Mucosa of rectum (tissue), 2 donors: ENCODE data around the gene MED27.
A peak's percentile ranks its signal among the peaks of the same experiment; 100 is the strongest.

Source experiments
- H3K27ac ChIP-seq, 2 donors: one replicate each; pipeline ENCODE4 v1.7.0; 2013; ENCODE audit warnings: inconsistent platforms in 2 of 2, low read depth in 2 of 2, low read length in 2 of 2
- H3K27me3 ChIP-seq, 2 donors: one replicate each; pipeline ENCODE4 v1.7.0; 2013; ENCODE audit warnings: low read length in 2 of 2; ENCODE audit not compliant: control insufficient read depth in 2 of 2, insufficient read depth in 2 of 2
- H3K36me3 ChIP-seq, 2 donors: one replicate each; pipeline ENCODE4 v1.7.0; 2013; ENCODE audit warnings: low read length in 2 of 2; ENCODE audit not compliant: control insufficient read depth in 2 of 2, insufficient read depth in 2 of 2
- H3K4me1 ChIP-seq, 2 donors: one replicate each; pipeline ENCODE4 v1.7.0; 2013; ENCODE audit warnings: low read length in 2 of 2, mild to moderate bottlenecking in 1 of 2; ENCODE audit not compliant: control insufficient read depth in 2 of 2, insufficient read depth in 2 of 2
- H3K4me3 ChIP-seq, 2 donors: one replicate each; pipeline ENCODE4 v1.7.0; 2013; ENCODE audit warnings: low read length in 2 of 2
- H3K9ac ChIP-seq, 2 donors: one replicate each; pipeline ENCODE4 v1.7.0; 2013; ENCODE audit warnings: low read length in 2 of 2, low read depth in 1 of 2, mild to moderate bottlenecking in 1 of 2
- H3K9me3 ChIP-seq, 2 donors: one replicate each; pipeline ENCODE4 v1.7.0; 2013; ENCODE audit warnings: low read length in 2 of 2; ENCODE audit not compliant: control insufficient read depth in 2 of 2
- donor health status: healthy.
- donor health status: Normal muscosa, but diverticular disease.

MED27 gene

DNA sequence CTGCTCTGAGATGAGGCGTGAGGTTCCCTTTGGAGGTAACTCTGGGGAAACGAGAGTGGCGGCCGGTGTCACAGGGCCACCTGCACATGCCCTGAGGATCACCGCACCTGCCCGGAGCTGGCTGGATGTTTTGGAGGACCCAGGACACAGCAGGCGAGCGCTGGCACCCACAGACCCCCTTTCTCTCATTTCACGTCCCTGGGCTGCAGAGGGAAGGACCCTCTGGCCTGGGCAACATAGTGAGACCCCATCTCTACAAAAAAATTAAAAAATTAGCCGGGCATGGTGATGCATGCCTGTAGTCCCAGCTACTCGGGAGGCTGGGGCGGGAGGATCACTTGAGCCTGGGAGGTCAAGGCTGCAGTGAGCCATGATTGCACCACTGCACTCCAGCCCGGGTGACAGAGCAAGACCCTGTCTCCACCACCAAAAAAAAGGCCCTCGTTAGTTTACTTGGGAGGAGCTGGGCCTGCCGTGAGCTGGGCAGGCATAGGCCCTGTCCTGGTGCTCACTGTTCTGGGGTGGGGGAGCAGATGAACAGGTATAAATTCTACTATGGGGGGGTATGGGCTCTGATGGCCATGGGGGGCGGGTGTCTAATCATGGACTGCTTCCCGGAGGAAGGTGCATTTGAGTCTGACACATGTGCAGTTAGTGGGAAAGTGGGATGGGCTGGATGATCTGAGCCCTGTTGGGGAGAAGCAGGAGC, 242.9 kb downstream of the MED27 start:
- H3K4me3 ChIP-seq: no peak overlapping the region
- no peaks in the 10 kb centered on the region for H3K36me3 ChIP-seq
- H3K4me1 ChIP-seq: peaks cover 0 to 5% of the 10 kb centered on the region in 2 donors
- H3K27ac ChIP-seq: no peak overlapping the region
- H3K9me3 ChIP-seq: peaks cover 0 to 5% of the 10 kb centered on the region in 2 donors
- H3K9ac ChIP-seq: no peak overlapping the region
- no peaks in the 10 kb centered on the region for H3K27me3 ChIP-seq

DNA sequence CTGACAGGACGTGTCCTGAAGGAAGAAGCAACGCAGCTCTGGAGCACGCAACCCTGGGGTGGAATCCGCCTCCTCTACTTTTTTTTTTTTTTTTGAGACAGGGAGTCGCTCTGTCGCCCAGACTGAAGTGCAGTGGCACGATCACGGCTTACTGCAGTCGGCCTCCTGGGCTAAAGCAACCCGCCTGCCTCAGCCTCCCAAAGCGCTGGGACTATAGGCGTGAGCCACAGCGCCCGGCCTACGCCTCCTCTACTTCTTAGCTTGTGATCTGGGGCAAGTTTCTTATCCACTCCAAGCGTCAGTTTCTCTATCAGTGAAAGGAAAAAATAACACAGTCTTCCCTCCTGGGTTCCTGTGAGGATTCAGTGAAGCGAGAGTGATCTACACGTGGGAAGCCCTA, 243.6 kb downstream of the MED27 start:
- Histone ChIP-seq H3K9ac (no peak overlapping the region), H3K27me3 (no peaks in the 10 kb centered on the region), H3K9me3 (peaks cover 0 to 5% of the 10 kb centered on the region in 2 donors), H3K4me3 (no peak overlapping the region), H3K27ac (no peak overlapping the region), H3K36me3 (no peaks in the 10 kb centered on the region), H3K4me1 (peaks cover 0 to 5% of the 10 kb centered on the region in 2 donors)

DNA sequence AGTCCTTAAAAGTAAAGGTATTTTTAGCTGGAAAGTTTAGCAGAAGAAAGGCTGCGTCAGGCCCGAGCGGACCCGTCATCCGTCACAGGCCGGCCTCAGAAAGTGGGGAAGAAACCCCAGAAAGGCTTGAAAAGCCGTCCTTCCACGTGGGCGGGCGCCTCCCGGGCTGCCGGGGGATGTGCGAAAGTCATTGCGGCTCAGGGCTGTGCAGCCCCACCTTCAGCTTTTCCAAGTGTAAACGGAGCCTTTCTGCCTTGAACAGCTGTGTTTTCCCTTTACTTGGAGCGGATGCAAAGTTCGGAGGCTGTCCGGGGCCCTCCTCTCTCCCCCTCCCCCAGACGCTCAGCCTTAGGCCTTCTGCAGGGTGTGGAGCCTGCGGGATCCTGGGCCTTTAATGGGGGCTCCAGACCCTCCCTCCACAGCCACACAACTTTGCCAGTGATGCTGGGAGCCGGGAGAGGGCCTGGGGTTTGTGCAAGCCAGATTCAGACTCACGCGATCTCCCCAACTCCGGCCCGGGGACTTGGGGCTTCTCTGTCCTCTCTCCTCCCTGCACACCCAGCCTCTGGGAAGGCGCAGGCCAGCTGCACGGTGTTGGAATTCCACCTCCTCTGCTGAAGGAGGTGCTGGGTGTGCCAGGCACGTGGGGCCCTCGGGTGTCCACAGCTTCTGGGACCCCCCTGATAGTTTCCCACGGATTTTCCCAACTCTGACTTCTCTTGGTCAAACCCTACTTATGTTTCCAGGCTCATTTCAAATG, 244.3 kb downstream of the MED27 start:
- H3K36me3 ChIP-seq: no peaks in the 10 kb centered on the region
- H3K9ac ChIP-seq: no peak overlapping the region
- H3K4me3 ChIP-seq: no peak overlapping the region
- H3K9me3 ChIP-seq: peaks cover 0 to 5% of the 10 kb centered on the region in 2 donors
- H3K27ac ChIP-seq: peak overlapping the region in 1 of 2 donors; percentile 38
- H3K4me1 ChIP-seq: peaks cover 0 to 5% of the 10 kb centered on the region in 2 donors
- no peaks in the 10 kb centered on the region for H3K27me3 ChIP-seq

DNA sequence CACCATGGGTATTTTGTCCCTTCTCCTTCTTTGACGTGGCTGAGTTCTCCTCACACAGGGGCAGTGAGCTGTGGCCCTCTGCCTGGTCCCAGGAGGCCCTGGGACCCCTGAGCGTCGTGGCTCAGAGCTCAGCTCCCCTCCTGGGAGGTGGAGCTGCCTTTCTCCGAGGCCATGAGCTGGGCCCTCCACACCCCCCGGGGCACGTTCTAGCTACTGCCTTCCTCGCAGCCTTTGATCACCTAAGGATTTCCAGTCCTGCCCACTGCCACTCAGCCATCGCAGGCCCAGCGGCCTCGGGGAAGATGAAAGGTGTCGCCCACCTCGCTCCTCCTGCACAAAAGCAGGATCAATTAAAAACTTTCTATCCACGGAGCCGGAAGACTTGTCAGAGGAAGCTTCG, 244.9 kb downstream of the MED27 start:
- no peak overlapping the region for H3K9ac ChIP-seq
- H3K36me3 ChIP-seq: no peaks in the 10 kb centered on the region
- H3K9me3 ChIP-seq: peaks cover 0 to 5% of the 10 kb centered on the region in 2 donors
- H3K27me3 ChIP-seq: no peaks in the 10 kb centered on the region
- H3K4me3 ChIP-seq: no peak overlapping the region
- peak overlapping the region in 1 of 2 donors; percentile 17 for H3K27ac ChIP-seq
- no peaks in the 10 kb centered on the region for H3K4me1 ChIP-seq

DNA sequence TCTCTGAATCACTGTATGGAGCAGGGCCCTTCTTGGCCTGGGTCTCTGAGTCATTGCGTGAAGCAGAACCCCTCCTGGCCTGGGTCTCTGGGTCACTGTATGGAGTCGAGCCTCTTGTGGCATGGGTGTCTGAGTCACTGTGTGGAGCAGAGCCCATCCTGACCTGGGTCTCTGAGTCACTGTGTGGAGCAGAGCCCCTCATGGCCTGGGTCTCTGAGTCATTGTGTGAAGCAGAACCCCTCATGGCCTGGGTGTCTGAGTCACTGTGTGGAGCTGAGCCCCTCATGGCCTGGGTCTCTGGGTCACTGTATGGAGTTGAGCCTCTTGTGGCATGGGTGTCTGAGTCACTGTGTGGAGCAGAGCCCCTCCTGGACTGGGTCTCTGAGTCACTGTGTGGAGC, 245.8 kb downstream of the MED27 start:
- peaks cover 0 to 5% of the 10 kb centered on the region in 2 donors for H3K9me3 ChIP-seq
- H3K4me3 ChIP-seq: no peak overlapping the region
- no peaks in the 10 kb centered on the region for H3K27me3 ChIP-seq
- no peaks in the 10 kb centered on the region for H3K4me1 ChIP-seq
- H3K9ac ChIP-seq: no peak overlapping the region
- no peak overlapping the region for H3K27ac ChIP-seq
- H3K36me3 ChIP-seq: no peaks in the 10 kb centered on the region

DNA sequence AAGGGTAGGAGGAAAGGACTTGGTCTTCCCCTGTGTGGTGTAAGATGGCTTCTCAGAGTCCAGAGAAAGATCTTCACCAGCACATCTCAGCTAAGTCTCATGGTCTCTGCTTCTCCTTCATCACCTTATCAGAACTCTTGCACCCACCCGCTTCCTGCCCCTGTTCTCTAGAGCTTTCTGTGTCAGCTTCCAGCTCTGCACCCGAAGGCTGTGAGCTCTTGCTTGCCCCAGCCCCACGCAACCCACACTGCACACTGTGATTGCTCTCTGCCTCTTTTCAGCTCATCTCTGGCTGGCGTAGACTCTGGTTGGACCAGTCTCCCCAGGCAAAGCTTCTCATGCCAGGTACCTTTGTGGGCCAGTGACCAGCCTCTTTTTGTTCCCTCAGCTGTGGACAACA, 246.6 kb downstream of the MED27 start:
- no peaks in the 10 kb centered on the region for H3K27me3 ChIP-seq
- no peak overlapping the region for H3K27ac ChIP-seq
- no peaks in the 10 kb centered on the region for H3K36me3 ChIP-seq
- peaks cover 0 to 5% of the 10 kb centered on the region in 2 donors for H3K9me3 ChIP-seq
- H3K4me1 ChIP-seq: no peaks in the 10 kb centered on the region
- no peak overlapping the region for H3K4me3 ChIP-seq
- no peak overlapping the region for H3K9ac ChIP-seq

DNA sequence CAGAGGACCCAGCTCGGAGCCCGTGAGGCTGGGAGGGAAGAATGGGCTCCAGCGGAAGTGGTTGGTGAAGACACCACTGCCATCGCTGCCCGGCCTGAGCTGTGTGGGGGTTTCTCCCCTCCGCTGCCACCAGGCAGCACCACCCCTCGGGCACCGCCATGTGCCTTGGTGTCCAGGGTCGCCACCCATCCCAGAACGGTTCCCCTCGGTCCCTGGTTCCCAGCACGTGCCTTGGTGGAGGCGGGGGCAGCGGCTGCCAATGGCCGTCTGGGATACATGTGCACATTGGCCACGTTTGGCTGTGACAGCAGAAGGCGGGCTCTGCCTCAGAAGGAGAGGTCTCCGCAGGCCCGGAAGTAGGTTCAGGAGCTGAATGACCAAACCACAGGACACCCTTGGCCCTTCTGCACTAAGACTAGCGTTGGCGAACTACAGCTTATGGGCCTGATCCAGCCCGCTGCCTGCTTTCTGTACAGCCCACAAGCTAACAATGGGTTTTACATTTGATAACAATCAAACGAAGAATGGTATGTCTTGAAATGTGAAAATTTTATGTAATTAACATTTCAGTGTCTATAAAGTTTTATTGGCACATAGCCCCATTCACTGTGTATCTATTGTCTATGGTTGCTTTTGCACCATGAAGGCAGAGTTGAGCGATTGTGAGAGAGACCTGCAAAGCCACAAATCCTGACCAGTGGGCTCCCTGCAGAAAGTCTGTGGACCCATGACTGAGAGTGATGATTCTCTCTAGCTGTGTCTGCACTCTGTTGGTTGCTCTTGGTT, 248.1 kb downstream of the MED27 start:
- Histone ChIP-seq H3K36me3 (no peaks in the 10 kb centered on the region), H3K9ac (no peak overlapping the region), H3K27ac (no peak overlapping the region), H3K27me3 (no peaks in the 10 kb centered on the region), H3K4me3 (no peak overlapping the region), H3K4me1 (no peaks in the 10 kb centered on the region), H3K9me3 (peaks cover 0 to 5% of the 10 kb centered on the region in 2 donors)

- no peak overlapping the region for H3K27ac ChIP-seq
- no peaks in the 10 kb centered on the region for H3K9me3 ChIP-seq
- H3K4me1 ChIP-seq: no peaks in the 10 kb centered on the region
- H3K9ac ChIP-seq: no peak overlapping the region
- peaks cover 0 to 3% of the 10 kb centered on the region in 2 donors for H3K27me3 ChIP-seq
- H3K4me3 ChIP-seq: no peak overlapping the region
- no peaks in the 10 kb centered on the region for H3K36me3 ChIP-seq
These were observed 251.8 kb downstream of the MED27 start for GRCh38 chr9:131827821-131828369.

DNA sequence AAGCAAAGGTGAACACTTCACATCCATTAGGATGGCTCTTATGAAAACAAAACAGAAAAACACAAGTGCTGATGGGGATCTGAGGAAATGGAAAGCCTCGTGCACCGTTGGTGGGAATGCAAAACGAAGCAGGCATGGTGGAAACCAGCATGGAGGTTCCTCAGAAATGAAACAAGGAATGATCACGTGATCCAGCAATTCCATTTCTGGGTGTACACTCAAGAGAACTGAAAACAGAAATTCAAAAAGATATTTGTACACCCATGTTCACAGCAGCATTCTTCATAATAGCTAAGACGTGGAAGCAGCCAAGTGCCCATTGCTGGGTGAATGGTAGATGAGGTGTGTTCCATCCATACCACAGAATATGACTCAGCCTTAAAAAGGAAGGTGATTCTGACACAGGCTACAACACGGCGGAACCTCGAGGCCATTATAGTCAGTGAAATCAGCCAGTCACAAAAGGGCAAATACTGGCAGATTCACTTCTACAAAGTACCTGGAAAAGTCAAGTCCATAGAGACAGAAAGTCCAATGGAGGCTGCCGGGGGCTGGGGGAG, 252.6 kb downstream of the MED27 start:
- no peak overlapping the region for H3K27ac ChIP-seq
- H3K4me3 ChIP-seq: no peak overlapping the region
- no peak overlapping the region for H3K9ac ChIP-seq
- H3K27me3 ChIP-seq: peaks cover 0 to 3% of the 10 kb centered on the region in 2 donors
- no peaks in the 10 kb centered on the region for H3K36me3 ChIP-seq
- no peaks in the 10 kb centered on the region for H3K4me1 ChIP-seq
- H3K9me3 ChIP-seq: no peaks in the 10 kb centered on the region
